Upper lobe of right lung (tissue), 1 donor: ENCODE results near the gene CDH13. TPM values are rescaled to one million over a fixed set of nuclear protein-coding genes. Genes with fewer than 3 reads are reported as not detected.

Experiments
- ATAC-seq: fragments of 200-7000 bp; cut with Tn5 transposase; one replicate; pipeline ENCODE4 v1.9.1; 2020; ENCODE audit warnings: mild to moderate bottlenecking, moderate library complexity
- DNase-seq: peaks from one replicate; pipeline ENCODE4 v3.0.0-alpha.2; 2020
- H3K27ac ChIP-seq: fragments of 200-600 bp; one replicate; pipeline ENCODE4 v1.8.0; 2022
- H3K27me3 ChIP-seq: fragments of 200-600 bp; one replicate; pipeline ENCODE4 v1.8.0; 2022; ENCODE audit warnings: mild to moderate bottlenecking
- H3K36me3 ChIP-seq: fragments of 200-600 bp; one replicate; pipeline ENCODE4 v1.8.0; 2022
- H3K4me1 ChIP-seq: fragments of 200-600 bp; one replicate; pipeline ENCODE4 v1.8.0; 2022
- H3K4me3 ChIP-seq: fragments of 200-600 bp; one replicate; pipeline ENCODE4 v1.8.0; 2022; ENCODE audit warnings: mild to moderate bottlenecking
- H3K9me3 ChIP-seq: fragments of 200-600 bp; one replicate; pipeline ENCODE4 v1.8.0; 2022
- CTCF ChIP-seq: fragments of 200-600 bp; IDR thresholded peaks from one replicate; pipeline ENCODE4 v1.8.0; 2022; ENCODE audit warnings: antibody characterized with exemption
- intact Hi-C: fragments of 100-400 bp; cut with DNase I; formaldehyde crosslinking; loops from one replicate; pipeline ENCODE4 v1.11.0; 2022
- total RNA-seq: library from RNA; stranded (reverse); fragmentation: NEBNext Ultra II Directional; extraction: Animal tissue kit (Norgen Biotek cat#: 25700); gene quantifications from one replicate; pipeline ENCODE4 v1.2.1, GENCODE V29; 2021
- donor health status: DM: no; HTN: yes; CAD: no; lungs with severe emphysema.

Gene CDH13
- total RNA-seq, 1 donor from 2014 or later = 27.2 TPM

- Histone ChIP-seq H3K27me3 (no peaks in the 10 kb centered on the region), H3K27ac (no peak overlapping the region), H3K9me3 (no peaks in the 10 kb centered on the region), H3K4me1 (no peaks in the 10 kb centered on the region), H3K36me3 (no peaks in the 10 kb centered on the region), H3K4me3 (no peak overlapping the region)
- TF ChIP-seq CTCF = no peak
- DNase-seq (no peak), ATAC-seq (no peak)
- intact Hi-C loops = no loop called here
Observed at GRCh38 chr16:83318390-83318789, 691.6 kb downstream of the CDH13 start.

- Histone ChIP-seq H3K4me1 (no peaks in the 10 kb centered on the region), H3K27me3 (peaks cover 3% of the 10 kb centered on the region), H3K4me3 (no peak overlapping the region), H3K36me3 (no peaks in the 10 kb centered on the region), H3K27ac (no peak overlapping the region), H3K9me3 (no peaks in the 10 kb centered on the region)
- intact Hi-C loops = no loop called here
- DNase-seq (no peak), ATAC-seq (no peak)
- TF ChIP-seq CTCF = no peak
Observed at GRCh38 chr16:83328936-83329335, 702.2 kb downstream of the CDH13 start.

- DNase-seq (no peak), ATAC-seq (no peak)
- no peak for TF ChIP-seq CTCF
- Histone ChIP-seq H3K9me3 (no peaks in the 10 kb centered on the region), H3K27me3 (peaks cover 3% of the 10 kb centered on the region), H3K4me1 (no peaks in the 10 kb centered on the region), H3K36me3 (no peaks in the 10 kb centered on the region), H3K27ac (no peak overlapping the region), H3K4me3 (no peak overlapping the region)
- intact Hi-C loops = no loop called here
Observed at GRCh38 chr16:83329441-83329840, 702.7 kb downstream of the CDH13 start.

GRCh38 chr16:83330251-83330650 is 703.5 kb downstream of the CDH13 start:
- intact Hi-C loops = no loop called here
- H3K9me3 ChIP-seq = no peaks in the 10 kb centered on the region
- H3K36me3 ChIP-seq = no peaks in the 10 kb centered on the region
- H3K27ac ChIP-seq = no peak overlapping the region
- peaks cover 3% of the 10 kb centered on the region for H3K27me3 ChIP-seq
- DNase-seq (no peak), ATAC-seq (no peak)
- no peak overlapping the region for H3K4me3 ChIP-seq
- no peak for TF ChIP-seq CTCF
- no peaks in the 10 kb centered on the region for H3K4me1 ChIP-seq

DNA sequence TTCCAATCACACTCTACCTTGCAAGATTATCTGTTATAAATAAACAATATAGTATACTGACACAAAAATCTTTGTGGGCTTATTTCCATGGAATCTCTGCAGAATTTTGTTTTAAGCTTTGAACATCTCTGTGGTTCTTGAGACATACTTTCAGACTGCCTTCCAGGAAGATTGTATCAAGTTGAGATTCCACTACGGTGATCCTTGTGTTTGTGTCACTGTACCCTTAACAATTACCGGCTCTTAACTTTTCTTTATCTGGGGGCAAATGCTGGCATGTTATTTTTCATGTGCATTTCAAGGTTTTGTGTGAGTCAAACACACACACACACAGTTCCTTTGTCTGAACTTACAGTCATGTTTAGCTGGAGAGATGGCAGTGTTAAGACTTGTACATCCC is 708.3 kb downstream of the CDH13 start:
- H3K4me1 ChIP-seq = no peaks in the 10 kb centered on the region

More for the DNA sequence above, 708.3 kb downstream of the CDH13 start:
- ATAC-seq (no peak), DNase-seq (no peak)
- Histone ChIP-seq H3K9me3 (no peaks in the 10 kb centered on the region), H3K4me3 (no peak overlapping the region), H3K36me3 (no peaks in the 10 kb centered on the region), H3K27me3 (no peaks in the 10 kb centered on the region), H3K27ac (no peak overlapping the region)
- no peak for TF ChIP-seq CTCF
- intact Hi-C loops = no loop called here
